Liver (tissue), 9 donors: Measurements from ENCODE around the gene TNP2. TPM values are rescaled to one million over a fixed set of nuclear protein-coding genes. Genes with fewer than 3 reads are reported as not detected.

Experiments used
- DNase-seq: peaks from one replicate; pipeline ENCODE4 v3.0.0-alpha.2; 2017; ENCODE audit warnings: low spot score
- H3K27ac ChIP-seq, 2 donors: one replicate each; pipeline ENCODE4 v1.7.0; 2013; ENCODE audit warnings: inconsistent platforms in 2 of 2, low read length in 2 of 2, control low read depth in 1 of 2, low read depth in 1 of 2, mild to moderate bottlenecking in 1 of 2
- H3K27me3 ChIP-seq, 4 donors: one replicate each; pipeline versions ENCODE4 v1.6.1 to v1.7.0; 2013; ENCODE audit warnings: low read length in 3 of 4, inconsistent platforms in 1 of 4, mild to moderate bottlenecking in 1 of 4, moderate library complexity in 1 of 4; ENCODE audit not compliant: control insufficient read depth in 4 of 4, insufficient read depth in 4 of 4
- H3K36me3 ChIP-seq, 4 donors: one replicate each; pipeline versions ENCODE4 v1.6.1 to v1.7.0; 2013; ENCODE audit warnings: low read length in 3 of 4, mild to moderate bottlenecking in 3 of 4, low read depth in 1 of 4, moderate library complexity in 1 of 4; ENCODE audit not compliant: control insufficient read depth in 4 of 4, insufficient read depth in 3 of 4
- H3K4me1 ChIP-seq, 4 donors: one replicate each; pipeline versions ENCODE4 v1.6.1 to v1.7.0; 2013; ENCODE audit warnings: low read length in 3 of 4, mild to moderate bottlenecking in 3 of 4, moderate library complexity in 1 of 4; ENCODE audit not compliant: control insufficient read depth in 4 of 4, insufficient read depth in 4 of 4
- H3K4me3 ChIP-seq, 3 donors: one replicate each; pipeline versions ENCODE4 v1.6.1 to v1.7.0; 2013; ENCODE audit warnings: low read length in 3 of 3, control low read depth in 1 of 3, low read depth in 1 of 3, mild to moderate bottlenecking in 1 of 3
- H3K9ac ChIP-seq, 2 donors: one replicate each; pipeline ENCODE4 v1.7.0; 2013; ENCODE audit warnings: low read length in 2 of 2, mild to moderate bottlenecking in 2 of 2, moderate library complexity in 2 of 2, control low read depth in 1 of 2, low read depth in 1 of 2
- H3K9me3 ChIP-seq, 4 donors: one replicate each; pipeline versions ENCODE4 v1.6.1 to v1.7.0; 2013; ENCODE audit warnings: low read length in 3 of 4; ENCODE audit not compliant: control insufficient read depth in 4 of 4
- EGR1 ChIP-seq, 2 donors: IDR thresholded peaks; 2 replicates each; pipeline ENCODE4 v1.6.1; 2016 to 2018; ENCODE audit warnings: antibody characterized with exemption in 2 of 2, low read depth in 2 of 2
- FOXA1 ChIP-seq: IDR thresholded peaks from 2 replicates; pipeline ENCODE4 v1.6.1; 2016; ENCODE audit warnings: antibody characterized with exemption
- FOXA2 ChIP-seq: IDR thresholded peaks from 2 replicates; pipeline ENCODE4 v1.6.1; 2016; ENCODE audit warnings: antibody characterized with exemption
- GABPA ChIP-seq, 2 donors: IDR thresholded peaks in 1 of 2; conservative IDR thresholded peaks in 1 of 2; 2 replicates each; pipeline ENCODE4 v1.6.1; 2016; ENCODE audit warnings: antibody characterized with exemption in 2 of 2, mild to moderate bottlenecking in 1 of 2, moderate library complexity in 1 of 2
- HNF4A ChIP-seq, 2 donors: conservative IDR thresholded peaks; 2 replicates each; pipeline ENCODE4 v1.6.1; 2016; ENCODE audit warnings: antibody characterized with exemption in 2 of 2, mild to moderate bottlenecking in 2 of 2
- HNF4G ChIP-seq: IDR thresholded peaks from 2 replicates; pipeline ENCODE4 v1.6.1; 2016; ENCODE audit warnings: antibody characterized with exemption
- JUND ChIP-seq, 2 donors: IDR thresholded peaks; 2 replicates each; pipeline ENCODE4 v1.6.1; 2016; ENCODE audit warnings: antibody characterized with exemption in 2 of 2
- NR2F2 ChIP-seq: IDR thresholded peaks from 2 replicates; pipeline ENCODE4 v1.6.1; 2016; ENCODE audit warnings: antibody characterized with exemption
- RAD21 ChIP-seq, 2 donors: IDR thresholded peaks; 2 replicates each; pipeline ENCODE4 v1.6.1; 2016; ENCODE audit warnings: antibody characterized with exemption in 2 of 2, mild to moderate bottlenecking in 2 of 2
- RXRA ChIP-seq, 2 donors: IDR thresholded peaks; 2 replicates each; pipeline ENCODE4 v1.6.1; 2017 to 2018; ENCODE audit warnings: antibody characterized with exemption in 2 of 2, mild to moderate bottlenecking in 1 of 2
- SP1 ChIP-seq: IDR thresholded peaks from 2 replicates; pipeline ENCODE4 v1.6.1; 2018; ENCODE audit warnings: antibody characterized with exemption, mild to moderate bottlenecking
- TAF1 ChIP-seq: conservative IDR thresholded peaks from 2 replicates; pipeline ENCODE4 v1.6.1; 2016; ENCODE audit warnings: antibody characterized with exemption, mild to moderate bottlenecking
- YY1 ChIP-seq: IDR thresholded peaks from 2 replicates; pipeline ENCODE4 v1.6.1; 2016; ENCODE audit warnings: antibody characterized with exemption, mild to moderate bottlenecking
- WGBS: extraction: QIAGEN DNeasy Blood & Tissue Kit; methylation state at CpG from one replicate; pipeline ENCODE4 v1.1.7; 2013; 5-methylcytosine and 5-hydroxymethylcytosine counted together
- polyA plus RNA-seq, 2 donors: library from polyadenylated mRNA; stranded (reverse) in 1 of 2; unstranded in 1 of 2; fragments of 200-250 nt in 1 of 2; fragments of >200 nt in 1 of 2; fragmentation: Nextera tagmentation in 1 of 2; extraction: Ambion mirVana in 1 of 2; gene quantifications; one replicate each; pipeline versions ENCODE4 v1.2.1 to v1.2.3, GENCODE V29; 2013 to 2015
- total RNA-seq, 2 donors: library from RNA; depleted of rRNA; stranded (reverse); fragments of >200 nt; gene quantifications; one replicate each; pipeline ENCODE4 v1.2.3, GENCODE V29; 2014
- TF ChIP-seq, protein P1 (sequence below): IDR thresholded peaks from 2 replicates; pipeline ENCODE4 v1.6.1; 2016; ENCODE audit warnings: antibody characterized with exemption, mild to moderate bottlenecking
- TF ChIP-seq, protein P2 (sequence below): fragments of 150-350 bp; IDR thresholded peaks from 2 replicates; pipeline ENCODE4 v1.5.1; 2017; ENCODE audit warnings: improper control_type of control experiment, low read depth, low read length; ENCODE audit not compliant: missing input control
- TF ChIP-seq, protein P3 (sequence below): IDR thresholded peaks from 2 replicates; pipeline ENCODE4 v1.6.1; 2016; ENCODE audit warnings: antibody characterized with exemption
- TF ChIP-seq, protein P4 (sequence below): IDR thresholded peaks from 2 replicates; pipeline ENCODE4 v1.6.1; 2016; ENCODE audit warnings: antibody characterized with exemption
- TF ChIP-seq, protein P5 (sequence below): IDR thresholded peaks from 2 replicates; pipeline ENCODE4 v1.6.1; 2016; ENCODE audit warnings: antibody characterized with exemption
- donor health status: healthy.
- donor health status: healthy.
- donor health status: healthy.
- donor health status: healthy.
- donor health status: healthy.

The TNP2 gene
- total and polyA plus RNA-seq, 4 donors: not detected

DNA sequence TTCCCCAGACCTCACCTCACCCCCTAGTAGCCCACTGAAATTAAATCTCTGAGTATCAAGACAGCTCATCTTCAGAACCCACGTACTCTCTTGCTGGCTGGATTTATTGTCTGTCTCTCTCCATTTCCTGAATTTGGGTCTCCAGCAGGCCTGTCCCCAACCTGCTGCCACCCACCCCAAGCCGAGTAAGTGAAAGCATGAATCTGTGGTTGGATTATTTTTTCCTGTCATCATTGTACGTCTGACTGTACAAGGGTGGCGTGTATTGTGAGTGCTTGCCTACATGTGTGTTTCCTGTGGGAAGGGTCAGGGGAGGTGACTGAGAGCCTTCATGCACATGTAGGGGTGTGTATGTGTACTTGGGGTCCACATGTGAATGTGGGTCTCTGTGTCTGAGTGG is 5.4 kb downstream of the TNP2 start (continued):
- TF ChIP-seq, protein P1, sequence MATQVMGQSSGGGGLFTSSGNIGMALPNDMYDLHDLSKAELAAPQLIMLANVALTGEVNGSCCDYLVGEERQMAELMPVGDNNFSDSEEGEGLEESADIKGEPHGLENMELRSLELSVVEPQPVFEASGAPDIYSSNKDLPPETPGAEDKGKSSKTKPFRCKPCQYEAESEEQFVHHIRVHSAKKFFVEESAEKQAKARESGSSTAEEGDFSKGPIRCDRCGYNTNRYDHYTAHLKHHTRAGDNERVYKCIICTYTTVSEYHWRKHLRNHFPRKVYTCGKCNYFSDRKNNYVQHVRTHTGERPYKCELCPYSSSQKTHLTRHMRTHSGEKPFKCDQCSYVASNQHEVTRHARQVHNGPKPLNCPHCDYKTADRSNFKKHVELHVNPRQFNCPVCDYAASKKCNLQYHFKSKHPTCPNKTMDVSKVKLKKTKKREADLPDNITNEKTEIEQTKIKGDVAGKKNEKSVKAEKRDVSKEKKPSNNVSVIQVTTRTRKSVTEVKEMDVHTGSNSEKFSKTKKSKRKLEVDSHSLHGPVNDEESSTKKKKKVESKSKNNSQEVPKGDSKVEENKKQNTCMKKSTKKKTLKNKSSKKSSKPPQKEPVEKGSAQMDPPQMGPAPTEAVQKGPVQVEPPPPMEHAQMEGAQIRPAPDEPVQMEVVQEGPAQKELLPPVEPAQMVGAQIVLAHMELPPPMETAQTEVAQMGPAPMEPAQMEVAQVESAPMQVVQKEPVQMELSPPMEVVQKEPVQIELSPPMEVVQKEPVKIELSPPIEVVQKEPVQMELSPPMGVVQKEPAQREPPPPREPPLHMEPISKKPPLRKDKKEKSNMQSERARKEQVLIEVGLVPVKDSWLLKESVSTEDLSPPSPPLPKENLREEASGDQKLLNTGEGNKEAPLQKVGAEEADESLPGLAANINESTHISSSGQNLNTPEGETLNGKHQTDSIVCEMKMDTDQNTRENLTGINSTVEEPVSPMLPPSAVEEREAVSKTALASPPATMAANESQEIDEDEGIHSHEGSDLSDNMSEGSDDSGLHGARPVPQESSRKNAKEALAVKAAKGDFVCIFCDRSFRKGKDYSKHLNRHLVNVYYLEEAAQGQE: no peak
- TF ChIP-seq NR2F2 (no peak), FOXA2 (no peak), YY1 (no peak), FOXA1 (no peak)

DNA sequence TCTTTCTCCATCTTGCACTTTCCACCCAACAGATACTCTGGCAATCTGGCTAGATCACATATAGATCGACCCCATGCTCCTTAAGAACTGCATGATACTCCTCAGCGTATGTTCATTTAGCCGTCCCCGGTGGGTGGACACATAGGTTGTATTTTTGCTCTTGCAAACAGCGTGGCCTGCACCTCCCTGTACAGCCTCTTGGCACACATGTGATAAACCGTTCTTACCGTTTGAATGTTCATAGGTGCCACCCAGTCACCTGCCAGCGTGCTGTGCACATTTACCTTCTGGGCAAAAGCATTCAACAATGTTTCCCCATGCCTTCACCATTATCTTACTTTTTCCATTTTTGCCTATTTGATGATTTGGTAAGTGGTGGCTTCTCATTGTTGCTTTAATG is 6.2 kb downstream of the TNP2 start:
- Histone ChIP-seq H3K27ac (no peak overlapping the region), H3K27me3 (no peaks in the 10 kb centered on the region), H3K36me3 (no peaks in the 10 kb centered on the region), H3K9ac (no peak overlapping the region), H3K4me1 (peaks cover 0 to 19% (median 11%) of the 10 kb centered on the region in 4 donors), H3K4me3 (no peak overlapping the region), H3K9me3 (no peaks in the 10 kb centered on the region)
- TF ChIP-seq, protein P2, sequence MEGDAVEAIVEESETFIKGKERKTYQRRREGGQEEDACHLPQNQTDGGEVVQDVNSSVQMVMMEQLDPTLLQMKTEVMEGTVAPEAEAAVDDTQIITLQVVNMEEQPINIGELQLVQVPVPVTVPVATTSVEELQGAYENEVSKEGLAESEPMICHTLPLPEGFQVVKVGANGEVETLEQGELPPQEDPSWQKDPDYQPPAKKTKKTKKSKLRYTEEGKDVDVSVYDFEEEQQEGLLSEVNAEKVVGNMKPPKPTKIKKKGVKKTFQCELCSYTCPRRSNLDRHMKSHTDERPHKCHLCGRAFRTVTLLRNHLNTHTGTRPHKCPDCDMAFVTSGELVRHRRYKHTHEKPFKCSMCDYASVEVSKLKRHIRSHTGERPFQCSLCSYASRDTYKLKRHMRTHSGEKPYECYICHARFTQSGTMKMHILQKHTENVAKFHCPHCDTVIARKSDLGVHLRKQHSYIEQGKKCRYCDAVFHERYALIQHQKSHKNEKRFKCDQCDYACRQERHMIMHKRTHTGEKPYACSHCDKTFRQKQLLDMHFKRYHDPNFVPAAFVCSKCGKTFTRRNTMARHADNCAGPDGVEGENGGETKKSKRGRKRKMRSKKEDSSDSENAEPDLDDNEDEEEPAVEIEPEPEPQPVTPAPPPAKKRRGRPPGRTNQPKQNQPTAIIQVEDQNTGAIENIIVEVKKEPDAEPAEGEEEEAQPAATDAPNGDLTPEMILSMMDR: no peak
- TF ChIP-seq EGR1 (IDR thresholded peaks at IDR 0.05; ENCODE audit: low read depth in 2 of 2): no peak
- TF ChIP-seq FOXA1: no peak
- no peak for TF ChIP-seq RAD21 (IDR thresholded peaks at IDR 0.05)
- TF ChIP-seq, protein P1: no peak
- no peak for TF ChIP-seq NR2F2
- TF ChIP-seq HNF4G: no peak
- TF ChIP-seq HNF4A (conservative IDR thresholded peaks at IDR 0.05): no peak
- no peak for TF ChIP-seq SP1
- no peak for TF ChIP-seq JUND (IDR thresholded peaks at IDR 0.05)
- no peak for TF ChIP-seq YY1
- no peak for TF ChIP-seq RXRA (IDR thresholded peaks at IDR 0.05)
- TF ChIP-seq FOXA2: no peak
- no peak for TF ChIP-seq GABPA (IDR thresholded peaks at IDR 0.05 in 1 of 2, conservative IDR thresholded peaks at IDR 0.05 in 1 of 2)
- TF ChIP-seq, protein P3, sequence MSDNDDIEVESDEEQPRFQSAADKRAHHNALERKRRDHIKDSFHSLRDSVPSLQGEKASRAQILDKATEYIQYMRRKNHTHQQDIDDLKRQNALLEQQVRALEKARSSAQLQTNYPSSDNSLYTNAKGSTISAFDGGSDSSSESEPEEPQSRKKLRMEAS: no peak
- TF ChIP-seq, protein P4, sequence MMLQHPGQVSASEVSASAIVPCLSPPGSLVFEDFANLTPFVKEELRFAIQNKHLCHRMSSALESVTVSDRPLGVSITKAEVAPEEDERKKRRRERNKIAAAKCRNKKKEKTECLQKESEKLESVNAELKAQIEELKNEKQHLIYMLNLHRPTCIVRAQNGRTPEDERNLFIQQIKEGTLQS: no peak
- TF ChIP-seq TAF1: no peak
- TF ChIP-seq, protein P5, sequence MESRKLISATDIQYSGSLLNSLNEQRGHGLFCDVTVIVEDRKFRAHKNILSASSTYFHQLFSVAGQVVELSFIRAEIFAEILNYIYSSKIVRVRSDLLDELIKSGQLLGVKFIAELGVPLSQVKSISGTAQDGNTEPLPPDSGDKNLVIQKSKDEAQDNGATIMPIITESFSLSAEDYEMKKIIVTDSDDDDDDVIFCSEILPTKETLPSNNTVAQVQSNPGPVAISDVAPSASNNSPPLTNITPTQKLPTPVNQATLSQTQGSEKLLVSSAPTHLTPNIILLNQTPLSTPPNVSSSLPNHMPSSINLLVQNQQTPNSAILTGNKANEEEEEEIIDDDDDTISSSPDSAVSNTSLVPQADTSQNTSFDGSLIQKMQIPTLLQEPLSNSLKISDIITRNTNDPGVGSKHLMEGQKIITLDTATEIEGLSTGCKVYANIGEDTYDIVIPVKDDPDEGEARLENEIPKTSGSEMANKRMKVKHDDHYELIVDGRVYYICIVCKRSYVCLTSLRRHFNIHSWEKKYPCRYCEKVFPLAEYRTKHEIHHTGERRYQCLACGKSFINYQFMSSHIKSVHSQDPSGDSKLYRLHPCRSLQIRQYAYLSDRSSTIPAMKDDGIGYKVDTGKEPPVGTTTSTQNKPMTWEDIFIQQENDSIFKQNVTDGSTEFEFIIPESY: no peak
- DNase-seq: no peak
- 81% methylated on average over 8 of the region's 8 CpGs for WGBS
